HG03432 (cell line): ENCODE results near the gene TIE1.

Experiments
- ATAC-seq: cut with Tn5 transposase; IDR thresholded peaks from one replicate; pipeline ENCODE4 v1.9.1; 2021; ENCODE audit warnings: mild to moderate bottlenecking, moderate library complexity; ENCODE audit not compliant: unreplicated experiment

Gene TIE1

GRCh38 chr1:43300378-43301094 lies at the start of gene TIE1:
TIE1 (plus strand) TSS chr1:43300982; CDS start chr1:43301072, 90 bp downstream.
- no peak for ATAC-seq

- ATAC-seq = no peak
These were observed 49.8 kb upstream of the TIE1 start for GRCh38 chr1:43251024-43251423.

- ATAC-seq = no peak
These were observed 48.6 kb upstream of the TIE1 start for GRCh38 chr1:43252225-43252624.

- no peak for ATAC-seq
These were observed 47.6 kb upstream of the TIE1 start for GRCh38 chr1:43253173-43253572.

GRCh38 chr1:43253876-43254275 lies 46.9 kb upstream of the TIE1 start:
- no peak for ATAC-seq

GRCh38 chr1:43255438-43256210 lies 45.2 kb upstream of the TIE1 start:
- no peak for ATAC-seq

GRCh38 chr1:43256675-43257570 lies 43.9 kb upstream of the TIE1 start:
- no peak for ATAC-seq

- no peak for ATAC-seq
These were observed 42.4 kb upstream of the TIE1 start for GRCh38 chr1:43258370-43258769.

- no peak for ATAC-seq
These were observed 35.4 kb upstream of the TIE1 start for GRCh38 chr1:43265431-43265830.

- ATAC-seq = no peak
These were observed 33.9 kb upstream of the TIE1 start for GRCh38 chr1:43266881-43267280.

GRCh38 chr1:43267291-43267805 lies 33.4 kb upstream of the TIE1 start:
- ATAC-seq = no peak

- ATAC-seq = no peak
These were observed 32.9 kb upstream of the TIE1 start for GRCh38 chr1:43267818-43268425.

- ATAC-seq = no peak
These were observed 31.0 kb upstream of the TIE1 start, which contains the start of gene TMEM125 for GRCh38 chr1:43269627-43270375. TMEM125 (plus strand) TSS chr1:43269983; CDS start chr1:43272723, 2,740 bp downstream.

GRCh38 chr1:43270421-43271095 lies 30.2 kb upstream of the TIE1 start:
- ATAC-seq = no peak

GRCh38 chr1:43271186-43272118 lies 29.3 kb upstream of the TIE1 start:
- no peak for ATAC-seq

- ATAC-seq = no peak
These were observed 28.6 kb upstream of the TIE1 start for GRCh38 chr1:43272161-43272560.

- ATAC-seq = no peak
These were observed 27.9 kb upstream of the TIE1 start for GRCh38 chr1:43272576-43273571.
